ENCODE data around the gene OR6N2. TPM values are rescaled to one million over a fixed set of nuclear protein-coding genes. Genes with fewer than 3 reads are reported as not detected.

Gene OR6N2
- total and polyA plus RNA-seq, 12 donors = not detected

- Histone ChIP-seq H3K27ac (no peak overlapping the region), H3K9me3 (replicated peaks in 1 of 3) (no peaks in the 10 kb centered on the region), H3K4me1 (replicated peaks in 1 of 2) (no peaks in the 10 kb centered on the region), H3K36me3 (replicated peaks in 1 of 2) (no peaks in the 10 kb centered on the region), H3K27me3 (no peaks in the 10 kb centered on the region), H3K4me3 (no peak overlapping the region)
- no peak for DNase-seq
- WGBS, 4 donors = 61 to 78% (median 65%) methylated on average over 2 of the region's 2 CpGs
- intact Hi-C loops (cut with DNase I) = no loop called here
- TF ChIP-seq CTCF (IDR thresholded peaks at IDR 0.05) = no peak
These were observed 31.3 kb upstream of the OR6N2 start for GRCh38 chr1:158812336-158812735.

GRCh38 chr1:158810311-158810710 is 29.3 kb upstream of the OR6N2 start:
- H3K27ac ChIP-seq = peak overlapping the region in 1 of 5 donors; percentile 10
- TF ChIP-seq CTCF (IDR thresholded peaks at IDR 0.05) = no peak
- TF ChIP-seq POLR2A (IDR thresholded peaks at IDR 0.05) = no peak
- DNase-seq = no peak
- no peaks in the 10 kb centered on the region for H3K4me1 ChIP-seq (replicated peaks in 1 of 2)
- no peaks in the 10 kb centered on the region for H3K27me3 ChIP-seq
- H3K36me3 ChIP-seq (replicated peaks in 1 of 2) = no peaks in the 10 kb centered on the region
- intact Hi-C loops (cut with DNase I) = no loop called here
- 61 to 66% (median 65%) methylated on average over 4 of the region's 4 CpGs for WGBS, 4 donors
- H3K9me3 ChIP-seq (replicated peaks in 1 of 3) = no peaks in the 10 kb centered on the region
- H3K4me3 ChIP-seq = no peak overlapping the region

GRCh38 chr1:158809862-158810261 is 28.9 kb upstream of the OR6N2 start:
- intact Hi-C loops (cut with DNase I) = no loop called here

GRCh38 chr1:158809256-158809655 is 28.3 kb upstream of the OR6N2 start:
- TF ChIP-seq POLR2A (IDR thresholded peaks at IDR 0.05) (no peak), CTCF (IDR thresholded peaks at IDR 0.05) (no peak)
- H3K36me3 ChIP-seq (replicated peaks in 1 of 2) = no peaks in the 10 kb centered on the region

More at GRCh38 chr1:158809862-158810261, 28.9 kb upstream of the OR6N2 start:
- Histone ChIP-seq H3K9me3 (replicated peaks in 1 of 3) (no peaks in the 10 kb centered on the region), H3K27ac (peak overlapping the region in 1 of 5 donors; percentile 10), H3K4me3 (no peak overlapping the region), H3K36me3 (replicated peaks in 1 of 2) (no peaks in the 10 kb centered on the region), H3K27me3 (no peaks in the 10 kb centered on the region), H3K4me1 (replicated peaks in 1 of 2) (no peaks in the 10 kb centered on the region)
- DNase-seq = no peak
- WGBS, 4 donors = 70 to 77% (median 73%) methylated on average over 5 of the region's 5 CpGs
- no peak for TF ChIP-seq POLR2A (IDR thresholded peaks at IDR 0.05)
- TF ChIP-seq CTCF (IDR thresholded peaks at IDR 0.05) = no peak

More at GRCh38 chr1:158809256-158809655, 28.3 kb upstream of the OR6N2 start:
- WGBS, 4 donors = 62 to 84% (median 75%) methylated on average over 3 of the region's 3 CpGs
- Histone ChIP-seq H3K27ac (no peak overlapping the region), H3K27me3 (no peaks in the 10 kb centered on the region), H3K9me3 (replicated peaks in 1 of 3) (no peaks in the 10 kb centered on the region), H3K4me3 (no peak overlapping the region), H3K4me1 (replicated peaks in 1 of 2) (no peaks in the 10 kb centered on the region)
- no peak for DNase-seq
- intact Hi-C loops (cut with DNase I) = no loop called here
